ENCODE measurements around the gene PTGIS. TPM values are rescaled to one million over a fixed set of nuclear protein-coding genes. Genes with fewer than 3 reads are reported as not detected.
A peak's percentile ranks its signal among the peaks of the same experiment; 100 is the strongest.
"Not testable (repeated sequence)": the region's sequence is repeated elsewhere in the genome, so short reads cannot be mapped to it uniquely, and the experiment has no call there.

PTGIS gene
- 10 to 100 TPM; 12.9 to 34.6 TPM for total RNA-seq

- Histone ChIP-seq H3K27me3 (replicated peaks; ENCODE audit: insufficient read depth) (no peaks in the 10 kb centered on the region), H3K4me3 (peak within 1 kb of the TSS; percentile 42 to 44), H3K27ac (peak within 1 kb of the TSS; percentile 69 to 79), H3K9me3 (no peaks in the 10 kb centered on the region), H3K36me3 (no peaks in the 10 kb centered on the region), H3K4me1 (replicated peaks) (no peaks in the 10 kb centered on the region)
- no peak for DNase-seq (ENCODE audit: low spot score)
- TF ChIP-seq POLR2A (IDR thresholded peaks at IDR 0.05) (no peak), POLR2AphosphoS5 (IDR thresholded peaks at IDR 0.05) (no peak), CTCF (IDR thresholded peaks at IDR 0.05) (no peak)
- WGBS: 31% methylated on average over 21 of the region's 70 CpGs
- intact Hi-C loops (cut with DNase I): no loop called here
These were observed at the start of gene PTGIS for GRCh38 chr20:49567421-49568277. Gene PTGIS, minus strand, starts transcription at chr20:49568137. Its CDS starts 21 bp downstream, at chr20:49568116.

GRCh38 chr20:49617394-49617793 lies 49.5 kb upstream of the PTGIS start:
- H3K36me3 ChIP-seq; intact Hi-C loops (cut with DNase I); H3K4me1 ChIP-seq (replicated peaks); DNase-seq (ENCODE audit: low spot score); H3K4me3 ChIP-seq; H3K9me3 ChIP-seq; H3K27me3 ChIP-seq (replicated peaks; ENCODE audit: insufficient read depth); H3K27ac ChIP-seq: not testable (repeated sequence)
- 61% methylated on average over 3 of the region's 3 CpGs for WGBS

- Histone ChIP-seq H3K4me3 (no peak overlapping the region), H3K27ac (no peak overlapping the region), H3K27me3 (replicated peaks; ENCODE audit: insufficient read depth) (no peaks in the 10 kb centered on the region), H3K4me1 (replicated peaks) (no peaks in the 10 kb centered on the region), H3K36me3 (no peaks in the 10 kb centered on the region), H3K9me3 (no peaks in the 10 kb centered on the region)
- TF ChIP-seq POLR2AphosphoS5 (IDR thresholded peaks at IDR 0.05) (no peak), CTCF (IDR thresholded peaks at IDR 0.05) (no peak), POLR2A (IDR thresholded peaks at IDR 0.05) (no peak)
- no peak for DNase-seq (ENCODE audit: low spot score)
- WGBS: 88% methylated on average over 11 of the region's 11 CpGs
- intact Hi-C loops (cut with DNase I): no loop called here
These were observed 48.4 kb upstream of the PTGIS start for GRCh38 chr20:49616154-49617007.

- TF ChIP-seq POLR2AphosphoS5 (IDR thresholded peaks at IDR 0.05) (no peak), POLR2A (IDR thresholded peaks at IDR 0.05) (no peak)
- no peak overlapping the region for H3K4me3 ChIP-seq
- no peaks in the 10 kb centered on the region for H3K27me3 ChIP-seq (replicated peaks; ENCODE audit: insufficient read depth)
- intact Hi-C loops (cut with DNase I): no loop called here
- H3K36me3 ChIP-seq: no peaks in the 10 kb centered on the region
- no peak overlapping the region for H3K27ac ChIP-seq
- H3K9me3 ChIP-seq: no peaks in the 10 kb centered on the region
- no peak for DNase-seq (ENCODE audit: low spot score)
- no peaks in the 10 kb centered on the region for H3K4me1 ChIP-seq (replicated peaks)
- WGBS: 75% methylated on average over 13 of the region's 15 CpGs
These were observed 47.6 kb upstream of the PTGIS start for GRCh38 chr20:49615401-49616153.

- intact Hi-C loops (cut with DNase I): not testable (repeated sequence)
- 95% methylated on average over 8 of the region's 8 CpGs for WGBS
These were observed 47.1 kb upstream of the PTGIS start for GRCh38 chr20:49615051-49615400.

More at GRCh38 chr20:49615051-49615400, 47.1 kb upstream of the PTGIS start:
- H3K27ac ChIP-seq; H3K36me3 ChIP-seq; H3K27me3 ChIP-seq (replicated peaks; ENCODE audit: insufficient read depth); H3K4me1 ChIP-seq (replicated peaks); DNase-seq (ENCODE audit: low spot score); H3K9me3 ChIP-seq; H3K4me3 ChIP-seq: not testable (repeated sequence)

All from prostate gland (tissue), 2 donors.